Neural progenitor cell (in vitro differentiated cells): ENCODE measurements around the gene CERS6.

Experiments used
- EZH2 ChIP-seq: fragments of 200-600 bp; sonication (generic); IDR thresholded peaks from 2 replicates; pipeline ENCODE4 v1.6.1; 2017; ENCODE audit warnings: antibody characterized with exemption, mild to moderate bottlenecking, moderate library complexity
- EZH2phosphoT487 ChIP-seq: fragments of 200-600 bp; sonication (generic); IDR thresholded peaks from 2 replicates; pipeline ENCODE4 v1.6.1; 2017; ENCODE audit warnings: antibody characterized with exemption
- TF ChIP-seq, protein P1 (sequence below): fragments of 200-600 bp; sonication (generic); IDR thresholded peaks from 2 replicates; pipeline ENCODE4 v1.5.1; 2017; ENCODE audit warnings: antibody characterized with exemption, mild to moderate bottlenecking

DNA sequence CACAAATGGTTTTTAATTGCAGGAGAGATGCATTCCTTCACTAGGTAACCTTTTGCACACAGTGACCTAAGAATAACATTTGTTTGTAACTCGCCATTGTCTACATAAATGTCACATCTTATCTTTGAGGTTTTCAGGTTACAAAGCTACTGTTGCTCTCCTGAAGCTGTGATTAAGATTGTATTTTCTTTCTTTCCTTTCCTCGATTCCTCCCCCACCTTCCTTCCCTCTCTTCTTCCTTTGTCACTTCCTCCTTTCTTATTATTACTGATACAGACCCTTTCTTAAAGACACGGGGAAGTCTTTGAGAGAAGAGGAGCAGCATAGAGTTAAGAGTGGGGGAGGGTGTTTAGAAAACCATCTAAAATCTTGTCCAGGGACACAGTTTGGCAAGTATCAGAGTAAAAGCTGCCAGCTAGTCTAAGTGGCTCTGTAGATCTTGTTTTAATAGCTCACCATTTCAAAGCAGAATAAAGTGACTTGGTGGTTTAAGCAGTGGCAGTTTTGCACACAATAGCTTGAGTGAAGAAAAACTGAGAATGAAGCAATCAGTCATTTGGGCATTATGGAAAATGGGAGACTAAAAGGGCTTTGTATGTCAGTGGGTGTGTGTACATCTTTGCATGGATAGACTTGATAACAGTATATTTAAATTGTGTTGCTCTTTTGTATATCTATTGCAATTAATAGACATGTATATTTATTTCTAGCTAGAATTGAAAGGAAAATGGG, 10.9 kb downstream of the CERS6 start:
- TF ChIP-seq, protein P1, sequence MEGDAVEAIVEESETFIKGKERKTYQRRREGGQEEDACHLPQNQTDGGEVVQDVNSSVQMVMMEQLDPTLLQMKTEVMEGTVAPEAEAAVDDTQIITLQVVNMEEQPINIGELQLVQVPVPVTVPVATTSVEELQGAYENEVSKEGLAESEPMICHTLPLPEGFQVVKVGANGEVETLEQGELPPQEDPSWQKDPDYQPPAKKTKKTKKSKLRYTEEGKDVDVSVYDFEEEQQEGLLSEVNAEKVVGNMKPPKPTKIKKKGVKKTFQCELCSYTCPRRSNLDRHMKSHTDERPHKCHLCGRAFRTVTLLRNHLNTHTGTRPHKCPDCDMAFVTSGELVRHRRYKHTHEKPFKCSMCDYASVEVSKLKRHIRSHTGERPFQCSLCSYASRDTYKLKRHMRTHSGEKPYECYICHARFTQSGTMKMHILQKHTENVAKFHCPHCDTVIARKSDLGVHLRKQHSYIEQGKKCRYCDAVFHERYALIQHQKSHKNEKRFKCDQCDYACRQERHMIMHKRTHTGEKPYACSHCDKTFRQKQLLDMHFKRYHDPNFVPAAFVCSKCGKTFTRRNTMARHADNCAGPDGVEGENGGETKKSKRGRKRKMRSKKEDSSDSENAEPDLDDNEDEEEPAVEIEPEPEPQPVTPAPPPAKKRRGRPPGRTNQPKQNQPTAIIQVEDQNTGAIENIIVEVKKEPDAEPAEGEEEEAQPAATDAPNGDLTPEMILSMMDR: no peak
- no peak for TF ChIP-seq EZH2
- TF ChIP-seq EZH2phosphoT487: no peak
